ENCODE results near the gene OR1K1. TPM values are rescaled to one million over a fixed set of nuclear protein-coding genes. Genes with fewer than 3 reads are reported as not detected.

The OR1K1 gene
- total RNA-seq, 1 experiment from 2014 or later, result not detected

DNA sequence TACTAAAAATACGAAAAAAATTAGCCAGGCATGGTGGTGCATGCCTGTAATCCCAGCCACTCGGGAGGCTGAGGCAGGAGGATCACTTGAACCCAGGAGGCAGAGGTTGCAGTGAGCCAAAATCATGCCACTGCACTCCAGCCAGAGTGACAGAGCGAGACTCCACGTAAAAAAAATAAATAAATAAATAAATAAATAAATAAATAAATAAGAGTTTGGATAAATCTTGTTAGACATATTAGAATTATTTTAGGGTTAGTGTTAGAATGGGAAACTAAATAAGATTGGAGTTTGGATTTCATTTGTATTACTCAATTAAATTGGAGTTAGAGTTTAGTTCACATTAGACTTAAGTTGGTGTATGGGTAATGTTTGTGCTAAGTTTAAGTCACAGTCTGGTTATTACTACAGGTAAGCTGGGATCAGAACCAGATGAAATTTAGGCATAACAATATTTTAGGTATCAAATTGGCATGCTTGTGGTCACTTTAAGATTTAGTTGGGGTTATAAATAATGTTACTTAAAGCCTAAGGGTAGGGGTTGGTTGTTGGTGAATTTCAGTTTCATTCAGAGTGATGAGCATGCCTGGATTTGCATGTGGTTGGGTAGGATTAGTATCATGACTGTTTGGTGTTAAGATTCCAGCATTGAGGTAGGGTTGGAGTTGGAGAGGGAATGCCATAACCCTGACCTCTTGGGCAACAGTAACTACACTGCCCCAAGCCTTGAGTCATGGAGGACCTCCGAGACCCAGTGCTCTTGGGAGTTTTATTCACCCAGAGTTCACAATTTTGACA is 7.9 kb upstream of the OR1K1 start:
- Histone ChIP-seq H3K9me2 (ENCODE audit: insufficient read depth) (no peaks in the 10 kb centered on the region), H3K4me2 (no peak overlapping the region), H3K4me3 (no peak overlapping the region), H3K36me3 (ENCODE audit: low read depth) (no peaks in the 10 kb centered on the region), H3K27ac (no peak overlapping the region), H2AFZ (no peak overlapping the region), H4K20me1 (ENCODE audit: insufficient read depth) (no peaks in the 10 kb centered on the region), H3K4me1 (replicated peaks; ENCODE audit: insufficient read depth) (no peaks in the 10 kb centered on the region), H3F3A (ENCODE audit: insufficient read depth, low read depth) (no peaks in the 10 kb centered on the region), H3K27me3 (ENCODE audit: insufficient read depth, low read depth) (peaks cover 11% of the 10 kb centered on the region), H3K9me3 (ENCODE audit: insufficient read depth, low read depth) (no peaks in the 10 kb centered on the region), H3K79me2 (ENCODE audit: low read depth) (no peaks in the 10 kb centered on the region)
- no peak for DNase-seq
- ChIA-PET CTCF (no interaction called here), POLR2A (ENCODE audit: unreplicated experiment) (no interaction called here)
- TF ChIP-seq, protein P1, sequence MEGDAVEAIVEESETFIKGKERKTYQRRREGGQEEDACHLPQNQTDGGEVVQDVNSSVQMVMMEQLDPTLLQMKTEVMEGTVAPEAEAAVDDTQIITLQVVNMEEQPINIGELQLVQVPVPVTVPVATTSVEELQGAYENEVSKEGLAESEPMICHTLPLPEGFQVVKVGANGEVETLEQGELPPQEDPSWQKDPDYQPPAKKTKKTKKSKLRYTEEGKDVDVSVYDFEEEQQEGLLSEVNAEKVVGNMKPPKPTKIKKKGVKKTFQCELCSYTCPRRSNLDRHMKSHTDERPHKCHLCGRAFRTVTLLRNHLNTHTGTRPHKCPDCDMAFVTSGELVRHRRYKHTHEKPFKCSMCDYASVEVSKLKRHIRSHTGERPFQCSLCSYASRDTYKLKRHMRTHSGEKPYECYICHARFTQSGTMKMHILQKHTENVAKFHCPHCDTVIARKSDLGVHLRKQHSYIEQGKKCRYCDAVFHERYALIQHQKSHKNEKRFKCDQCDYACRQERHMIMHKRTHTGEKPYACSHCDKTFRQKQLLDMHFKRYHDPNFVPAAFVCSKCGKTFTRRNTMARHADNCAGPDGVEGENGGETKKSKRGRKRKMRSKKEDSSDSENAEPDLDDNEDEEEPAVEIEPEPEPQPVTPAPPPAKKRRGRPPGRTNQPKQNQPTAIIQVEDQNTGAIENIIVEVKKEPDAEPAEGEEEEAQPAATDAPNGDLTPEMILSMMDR (conservative IDR thresholded peaks at IDR 0.05), result no peak
- intact Hi-C loops (cut with micrococcal nuclease; ENCODE audit: unreplicated experiment), result no loop called here
- BruUV-seq (replicated peaks), result no TSS peak

DNA sequence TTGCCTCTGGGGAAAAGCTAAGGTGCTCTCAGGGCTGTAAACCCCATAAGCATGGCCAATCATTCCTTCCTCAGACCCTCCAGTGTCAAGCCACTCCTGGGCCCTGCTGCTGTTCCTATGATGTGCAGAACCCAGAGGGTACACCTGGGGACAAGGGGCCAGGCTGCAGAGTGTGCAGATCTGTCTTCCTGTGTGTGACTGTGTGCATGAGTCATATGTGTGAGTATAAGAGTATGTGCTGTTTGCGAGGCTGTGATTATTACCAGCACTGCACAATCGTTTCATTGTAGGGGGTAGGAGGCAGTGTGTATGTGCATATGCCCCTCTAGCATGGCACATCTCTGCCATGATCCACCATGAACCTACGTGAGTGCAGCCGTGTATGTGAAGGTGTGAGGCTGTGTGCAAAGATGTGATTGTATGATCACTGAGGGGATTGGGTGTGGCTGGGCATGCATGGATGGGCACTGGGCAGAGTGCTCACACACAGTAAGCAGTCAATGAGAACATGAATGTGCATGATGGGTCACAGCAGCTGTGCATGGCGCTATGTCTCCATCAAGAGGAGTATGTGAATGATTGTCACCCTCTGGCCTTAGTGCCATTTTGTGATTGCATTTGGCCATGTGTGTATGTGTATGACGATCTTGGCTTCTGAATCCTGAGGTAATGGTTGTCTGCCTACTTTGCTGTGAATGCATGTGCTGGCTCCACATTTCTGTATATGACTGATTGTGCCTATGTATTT is 2.4 kb upstream of the OR1K1 start:
- no peaks in the 10 kb centered on the region for H3K9me3 ChIP-seq (ENCODE audit: insufficient read depth, low read depth)
- TF ChIP-seq EZH2 (IDR thresholded peaks at IDR 0.05; ENCODE audit: low read depth), result no peak
- TF ChIP-seq, protein P1 (conservative IDR thresholded peaks at IDR 0.05), result no peak
- H3K4me3 ChIP-seq, result no peak overlapping the region
- H3K27ac ChIP-seq, result no peak overlapping the region
- H3K9me2 ChIP-seq (ENCODE audit: insufficient read depth), result no peaks in the 10 kb centered on the region
- no peak overlapping the region for H2AFZ ChIP-seq
- peaks cover 27% of the 10 kb centered on the region for H3K27me3 ChIP-seq (ENCODE audit: insufficient read depth, low read depth)
- DNase-seq, result no peak
- H3K79me2 ChIP-seq (ENCODE audit: low read depth), result no peaks in the 10 kb centered on the region
- CTCF ChIA-PET, result no interaction called here
- H3F3A ChIP-seq (ENCODE audit: insufficient read depth, low read depth), result no peaks in the 10 kb centered on the region
- H3K36me3 ChIP-seq (ENCODE audit: low read depth), result no peaks in the 10 kb centered on the region
- no peaks in the 10 kb centered on the region for H4K20me1 ChIP-seq (ENCODE audit: insufficient read depth)
- H3K4me1 ChIP-seq (replicated peaks; ENCODE audit: insufficient read depth), result no peaks in the 10 kb centered on the region
- BruUV-seq (replicated peaks), result no TSS peak
- POLR2A ChIA-PET (ENCODE audit: unreplicated experiment), result no interaction called here
- H3K4me2 ChIP-seq, result no peak overlapping the region
- intact Hi-C loops (cut with micrococcal nuclease; ENCODE audit: unreplicated experiment), result no loop called here

DNA sequence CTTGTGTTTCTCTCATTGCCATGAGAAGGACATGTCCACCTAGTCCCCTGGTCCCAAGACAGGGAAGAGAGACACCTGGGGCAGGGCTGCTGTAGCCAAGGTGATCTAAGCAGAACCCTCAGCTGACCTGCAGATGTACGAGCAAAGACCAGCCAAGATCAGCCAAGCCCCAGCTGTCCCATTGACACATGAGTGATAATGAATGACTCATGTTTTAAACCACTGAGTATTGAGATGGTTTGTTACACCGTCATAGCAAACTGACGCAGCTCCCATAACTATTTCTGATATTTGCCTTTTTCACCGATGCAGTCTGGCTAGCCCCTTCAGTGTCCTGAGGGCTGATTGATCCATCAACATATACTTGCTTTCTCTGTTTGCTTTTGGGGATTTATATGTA is 6.7 kb downstream of the OR1K1 start:
- intact Hi-C loops (cut with micrococcal nuclease; ENCODE audit: unreplicated experiment), result no loop called here

More for the DNA sequence above, 6.7 kb downstream of the OR1K1 start:
- no TSS peak for BruUV-seq (replicated peaks)
- ChIA-PET CTCF (no interaction called here), POLR2A (ENCODE audit: unreplicated experiment) (no interaction called here)
- H3K27ac ChIP-seq, result no peak overlapping the region
- H3K9me3 ChIP-seq (ENCODE audit: insufficient read depth, low read depth), result no peaks in the 10 kb centered on the region
- no peaks in the 10 kb centered on the region for H3K79me2 ChIP-seq (ENCODE audit: low read depth)
- H3K9me2 ChIP-seq (ENCODE audit: insufficient read depth), result no peaks in the 10 kb centered on the region
- no peaks in the 10 kb centered on the region for H3K27me3 ChIP-seq (ENCODE audit: insufficient read depth, low read depth)
- no peaks in the 10 kb centered on the region for H3K36me3 ChIP-seq (ENCODE audit: low read depth)
- H4K20me1 ChIP-seq (ENCODE audit: insufficient read depth), result no peaks in the 10 kb centered on the region
- no peak overlapping the region for H2AFZ ChIP-seq
- H3K4me1 ChIP-seq (replicated peaks; ENCODE audit: insufficient read depth), result peaks cover 10% of the 10 kb centered on the region
- H3K4me2 ChIP-seq, result no peak overlapping the region
- no peaks in the 10 kb centered on the region for H3F3A ChIP-seq (ENCODE audit: insufficient read depth, low read depth)
- H3K4me3 ChIP-seq, result no peak overlapping the region
- no peak for DNase-seq
- TF ChIP-seq EZH2 (IDR thresholded peaks at IDR 0.05; ENCODE audit: low read depth), result no peak
- TF ChIP-seq, protein P1 (conservative IDR thresholded peaks at IDR 0.05), result no peak

Measured in PC-9 (cell line).